C4-2B (cell line): ENCODE data around the gene ART3.

Experiments used
- H3K27ac ChIP-seq: fragments of 450-650 bp; 2 replicates; pipeline ENCODE4 v1.5.1; 2017
- ZFX ChIP-seq: fragments of 450-650 bp; IDR thresholded peaks from 2 replicates; pipeline ENCODE4 v1.6.1; 2017
- TF ChIP-seq, protein P1 (sequence below): fragments of 450-650 bp; conservative IDR thresholded peaks from 2 replicates; pipeline ENCODE4 v1.5.1; 2017; ENCODE audit warnings: mild to moderate bottlenecking

Gene ART3

GRCh38 chr4:76156635-76157034, 82.1 kb downstream of the ART3 start:
- TF ChIP-seq ZFX = no peak
- TF ChIP-seq, protein P1, sequence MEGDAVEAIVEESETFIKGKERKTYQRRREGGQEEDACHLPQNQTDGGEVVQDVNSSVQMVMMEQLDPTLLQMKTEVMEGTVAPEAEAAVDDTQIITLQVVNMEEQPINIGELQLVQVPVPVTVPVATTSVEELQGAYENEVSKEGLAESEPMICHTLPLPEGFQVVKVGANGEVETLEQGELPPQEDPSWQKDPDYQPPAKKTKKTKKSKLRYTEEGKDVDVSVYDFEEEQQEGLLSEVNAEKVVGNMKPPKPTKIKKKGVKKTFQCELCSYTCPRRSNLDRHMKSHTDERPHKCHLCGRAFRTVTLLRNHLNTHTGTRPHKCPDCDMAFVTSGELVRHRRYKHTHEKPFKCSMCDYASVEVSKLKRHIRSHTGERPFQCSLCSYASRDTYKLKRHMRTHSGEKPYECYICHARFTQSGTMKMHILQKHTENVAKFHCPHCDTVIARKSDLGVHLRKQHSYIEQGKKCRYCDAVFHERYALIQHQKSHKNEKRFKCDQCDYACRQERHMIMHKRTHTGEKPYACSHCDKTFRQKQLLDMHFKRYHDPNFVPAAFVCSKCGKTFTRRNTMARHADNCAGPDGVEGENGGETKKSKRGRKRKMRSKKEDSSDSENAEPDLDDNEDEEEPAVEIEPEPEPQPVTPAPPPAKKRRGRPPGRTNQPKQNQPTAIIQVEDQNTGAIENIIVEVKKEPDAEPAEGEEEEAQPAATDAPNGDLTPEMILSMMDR = no peak
- H3K27ac ChIP-seq = no peak overlapping the region

DNA sequence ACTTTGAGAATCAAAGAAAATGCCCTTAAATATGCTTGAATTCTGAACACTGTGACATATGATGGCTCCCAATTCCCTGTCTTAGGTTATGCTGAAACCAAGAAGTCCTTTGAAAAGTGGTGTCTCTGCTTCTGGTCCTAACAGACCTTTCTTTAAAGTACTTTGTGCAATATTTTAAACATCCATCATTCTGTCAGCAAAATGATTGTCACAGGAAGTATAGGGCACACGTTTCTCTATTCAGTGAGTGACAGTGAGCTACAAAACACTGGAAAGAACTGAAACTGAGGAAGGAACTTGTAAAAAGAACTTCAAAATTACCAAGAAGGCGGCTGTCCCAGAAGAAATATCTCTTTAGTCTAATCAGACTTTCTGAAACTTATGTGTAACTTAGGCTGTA, 85.8 kb downstream of the ART3 start:
- no peak overlapping the region for H3K27ac ChIP-seq
- TF ChIP-seq ZFX = no peak
- TF ChIP-seq, protein P1 = no peak
